Gastroesophageal sphincter (tissue), 3 donors: ENCODE data around the gene ZNF200.

Experiments
- CTCF ChIP-seq, 4 experiments: fragments of 200-600 bp in 2 of 4; fragments of 450-650 bp in 2 of 4; sonication (generic) in 1 of 4; IDR thresholded peaks; one replicate each; pipeline ENCODE4 v1.5.1; 2017 to 2019; ENCODE audit warnings: antibody characterized with exemption in 4 of 4, mild to moderate bottlenecking in 2 of 4, moderate library complexity in 2 of 4
- POLR2A ChIP-seq, 2 donors: fragments of 450-650 bp; IDR thresholded peaks; one replicate each; pipeline ENCODE4 v1.6.1; 2017; ENCODE audit warnings: antibody characterized with exemption in 2 of 2, mild to moderate bottlenecking in 2 of 2, moderate library complexity in 1 of 2

- TF ChIP-seq CTCF (IDR thresholded peaks at IDR 0.05) (no peak), POLR2A (IDR thresholded peaks at IDR 0.05) (peak; percentile 49 to 57)
Observed at GRCh38 chr16:3234857-3235561, at the start of gene ZNF200.
